Activated CD4-positive, alpha-beta memory T cell treated with anti-CD3 and anti-CD28 coated beads, Interleukin-2, amount 10 ng/mL, durations not matched to agents 7 days and 5 days (primary cell): ENCODE data around the gene CRTC1. TPM values are rescaled to one million over a fixed set of nuclear protein-coding genes. Genes with fewer than 3 reads are reported as not detected.

ENCODE experiments used
- CTCF ChIA-PET: fragments of 350-600 bp; sonication (Branson Sonifier 250); formaldehyde crosslinking; loops from one replicate; lab custom pipeline; 2021; ENCODE audit warnings: antibody characterized with exemption, inconsistent platforms; lab: Charles Lee
- POLR2A ChIA-PET: fragments of 350-600 bp; sonication (Branson Sonifier 250); formaldehyde crosslinking; loops from one replicate; lab custom pipeline; 2021; ENCODE audit warnings: antibody characterized with exemption; lab: Charles Lee
- DNase-seq: peaks from one replicate; pipeline ENCODE4 v3.0.0-alpha.2; 2020
- H3K27ac Mint-ChIP-seq: one replicate; pipeline ENCODE4 v1.8.0; 2021; ENCODE audit warnings: mild to moderate bottlenecking, mixed read lengths
- H3K27me3 Mint-ChIP-seq: one replicate; pipeline ENCODE4 v1.8.0; 2021; ENCODE audit warnings: mixed read lengths
- H3K36me3 Mint-ChIP-seq: one replicate; pipeline ENCODE4 v1.8.0; 2021; ENCODE audit warnings: low read depth, mixed read lengths
- H3K4me1 Mint-ChIP-seq: one replicate; pipeline ENCODE4 v1.8.0; 2021; ENCODE audit warnings: mixed read lengths
- H3K4me3 Mint-ChIP-seq: one replicate; pipeline ENCODE4 v1.8.0; 2021; ENCODE audit warnings: mild to moderate bottlenecking, mixed read lengths
- H3K9me3 Mint-ChIP-seq: one replicate; pipeline ENCODE4 v1.8.0; 2021; ENCODE audit warnings: mixed read lengths
- total RNA-seq, 2 experiments: library from RNA; stranded (reverse); gene quantifications; one replicate each; pipeline ENCODE4 v1.2.3, GENCODE V29; 2021

Gene CRTC1
- total RNA-seq, 2 experiments from 2014 or later = 5.3 TPM

DNA sequence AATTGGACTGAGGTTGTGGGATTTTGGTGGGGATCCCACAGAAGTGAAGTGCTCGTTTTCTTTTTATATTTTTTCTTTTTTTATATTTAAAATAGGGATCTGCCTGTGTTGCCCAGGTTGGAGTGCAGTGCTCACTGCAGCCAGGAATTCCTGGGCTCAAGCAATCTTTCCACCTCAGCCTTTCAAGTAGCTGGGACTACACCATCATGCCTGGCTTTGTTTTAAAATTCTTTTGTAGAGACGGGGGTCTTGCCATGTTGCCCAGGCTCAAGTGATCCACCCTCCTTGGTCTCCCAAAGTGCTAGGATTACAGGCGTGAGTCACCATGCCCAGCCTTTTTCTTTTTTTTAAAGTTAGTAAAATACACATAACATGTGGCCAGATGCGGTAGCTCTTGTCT lies 20.6 kb downstream of the CRTC1 start:
- Mint-ChIP-seq H3K27me3 (no peaks in the 10 kb centered on the region), H3K9me3 (no peaks in the 10 kb centered on the region), H3K4me3 (no peak overlapping the region), H3K27ac (no peak overlapping the region), H3K36me3 (no peaks in the 10 kb centered on the region), H3K4me1 (peaks cover 22% of the 10 kb centered on the region)
- no peak for DNase-seq
- ChIA-PET CTCF (no interaction called here), POLR2A (no interaction called here)

DNA sequence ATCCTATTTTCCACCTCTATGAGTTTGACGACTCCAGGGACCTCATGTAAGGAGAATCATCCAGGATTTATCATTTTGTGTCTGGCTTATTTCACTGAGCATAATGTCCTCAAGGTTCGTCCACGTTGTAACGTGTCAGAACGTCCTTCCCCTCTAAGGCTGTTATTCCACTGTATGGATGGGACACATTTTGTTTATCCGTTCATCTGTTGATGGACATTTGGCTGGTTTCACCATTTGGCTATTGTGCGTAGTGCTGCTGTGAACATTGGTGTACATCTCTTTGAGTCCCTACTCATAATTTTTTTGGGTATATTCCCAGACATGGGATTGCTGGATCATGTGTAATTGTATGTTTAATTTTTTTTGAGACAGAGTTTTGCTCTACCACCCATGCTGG lies 21.5 kb downstream of the CRTC1 start:
- H3K4me1 Mint-ChIP-seq = peaks cover 13% of the 10 kb centered on the region
- H3K4me3 Mint-ChIP-seq = no peak overlapping the region
- H3K36me3 Mint-ChIP-seq = no peaks in the 10 kb centered on the region
- ChIA-PET CTCF (no interaction called here), POLR2A (no interaction called here)
- no peaks in the 10 kb centered on the region for H3K9me3 Mint-ChIP-seq
- no peaks in the 10 kb centered on the region for H3K27me3 Mint-ChIP-seq
- DNase-seq = no peak
- H3K27ac Mint-ChIP-seq = no peak overlapping the region

DNA sequence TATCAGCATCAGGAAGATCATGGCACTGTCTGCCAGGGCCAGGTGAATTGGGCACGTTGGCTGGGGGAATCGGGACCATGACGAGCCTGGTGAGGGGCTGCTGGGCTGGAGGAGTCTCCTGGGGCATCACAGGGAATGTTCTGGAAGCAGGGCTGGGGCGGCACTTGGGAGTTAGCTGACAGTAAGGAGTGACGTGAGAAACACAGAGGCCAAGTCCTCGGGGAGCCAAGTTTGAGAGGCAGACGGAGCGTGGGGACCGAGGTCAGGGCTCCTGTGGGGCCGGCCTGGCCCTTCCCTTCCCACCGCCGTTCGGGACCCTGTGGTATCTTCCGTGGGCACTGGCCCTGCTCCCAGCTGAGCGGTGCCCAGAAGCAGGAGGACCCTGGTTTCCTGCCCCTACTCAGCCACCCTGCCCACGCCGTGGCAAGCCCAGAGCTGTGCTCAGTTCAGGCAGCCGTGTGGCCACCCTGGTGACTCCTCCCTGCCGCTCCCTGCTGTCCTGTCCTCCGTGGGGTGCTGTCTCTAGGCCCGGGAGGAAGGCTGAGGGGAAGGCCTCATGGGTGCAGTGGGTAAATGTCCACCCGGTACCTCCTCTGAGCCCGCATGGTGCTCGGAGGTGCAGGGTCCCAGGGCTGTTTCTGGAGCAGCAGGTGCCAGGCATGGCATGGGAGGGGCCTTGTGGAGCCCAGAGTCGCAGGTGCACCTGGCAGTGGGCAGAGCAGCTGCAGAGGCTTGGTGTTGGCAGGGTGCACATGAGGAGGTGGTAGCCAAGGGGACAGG lies 25.2 kb downstream of the CRTC1 start:
- H3K4me1 Mint-ChIP-seq = no peaks in the 10 kb centered on the region
- H3K4me3 Mint-ChIP-seq = no peak overlapping the region
- H3K27me3 Mint-ChIP-seq = no peaks in the 10 kb centered on the region
- CTCF ChIA-PET = no interaction called here
- no peak for DNase-seq
- no peaks in the 10 kb centered on the region for H3K36me3 Mint-ChIP-seq
- POLR2A ChIA-PET = no interaction called here
- no peak overlapping the region for H3K27ac Mint-ChIP-seq
- H3K9me3 Mint-ChIP-seq = no peaks in the 10 kb centered on the region

DNA sequence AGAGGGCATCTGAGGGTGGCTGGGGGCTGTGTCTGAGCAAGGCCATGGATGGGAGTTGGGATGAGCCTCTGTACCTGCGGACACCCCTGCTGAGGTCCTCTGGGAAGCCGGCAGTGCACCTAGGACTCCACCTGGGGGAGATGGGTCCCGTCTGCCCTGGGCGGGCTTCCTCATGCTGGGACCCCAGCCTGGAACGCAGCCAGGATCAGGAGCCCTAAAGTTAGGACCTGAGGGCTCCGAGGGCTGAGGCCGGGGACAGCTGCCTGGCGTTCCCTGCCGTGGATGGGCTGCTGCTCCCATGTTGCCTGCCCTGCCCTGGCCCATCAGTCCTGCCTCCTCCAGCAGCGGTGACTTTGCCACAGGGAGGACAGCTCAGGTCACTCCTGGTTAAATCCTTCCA lies 26.1 kb downstream of the CRTC1 start:
- ChIA-PET POLR2A (interaction anchor here (0.5 kb wide), 1 partner anchor 44 kb away, joined by 3 read pairs; no protein-coding TSS in a partner anchor), CTCF (no interaction called here)
- Mint-ChIP-seq H3K27me3 (no peaks in the 10 kb centered on the region), H3K4me1 (no peaks in the 10 kb centered on the region), H3K27ac (no peak overlapping the region), H3K4me3 (no peak overlapping the region), H3K36me3 (no peaks in the 10 kb centered on the region), H3K9me3 (no peaks in the 10 kb centered on the region)
- DNase-seq = no peak

DNA sequence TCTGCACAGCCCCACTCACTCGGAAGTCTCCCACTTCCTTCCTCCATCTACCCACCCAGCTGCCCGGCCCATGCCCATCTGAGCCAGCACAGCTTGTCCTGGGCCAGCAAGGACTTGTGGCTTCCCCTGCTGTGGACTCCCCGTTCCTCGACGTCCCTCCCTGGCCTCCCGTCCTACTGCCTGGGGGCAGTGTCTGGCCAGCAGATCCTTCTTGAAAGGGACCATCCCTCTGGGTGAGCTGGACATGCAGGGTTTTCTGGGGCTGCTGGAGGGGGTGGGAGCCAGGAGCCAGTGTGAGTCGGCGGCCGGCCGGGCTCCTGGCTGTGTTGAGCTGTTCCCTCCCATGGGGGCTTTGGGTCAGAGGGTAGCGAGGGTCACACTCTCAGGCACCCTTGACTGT lies 26.7 kb downstream of the CRTC1 start:
- H3K4me1 Mint-ChIP-seq = no peaks in the 10 kb centered on the region
- no peak overlapping the region for H3K27ac Mint-ChIP-seq
- POLR2A ChIA-PET = interaction anchor here (0.5 kb wide), 1 partner anchor 43 kb away, joined by 3 read pairs; no protein-coding TSS in a partner anchor
- CTCF ChIA-PET = no interaction called here
- H3K9me3 Mint-ChIP-seq = no peaks in the 10 kb centered on the region
- no peaks in the 10 kb centered on the region for H3K36me3 Mint-ChIP-seq
- H3K4me3 Mint-ChIP-seq = no peak overlapping the region
- no peaks in the 10 kb centered on the region for H3K27me3 Mint-ChIP-seq
- DNase-seq = no peak

DNA sequence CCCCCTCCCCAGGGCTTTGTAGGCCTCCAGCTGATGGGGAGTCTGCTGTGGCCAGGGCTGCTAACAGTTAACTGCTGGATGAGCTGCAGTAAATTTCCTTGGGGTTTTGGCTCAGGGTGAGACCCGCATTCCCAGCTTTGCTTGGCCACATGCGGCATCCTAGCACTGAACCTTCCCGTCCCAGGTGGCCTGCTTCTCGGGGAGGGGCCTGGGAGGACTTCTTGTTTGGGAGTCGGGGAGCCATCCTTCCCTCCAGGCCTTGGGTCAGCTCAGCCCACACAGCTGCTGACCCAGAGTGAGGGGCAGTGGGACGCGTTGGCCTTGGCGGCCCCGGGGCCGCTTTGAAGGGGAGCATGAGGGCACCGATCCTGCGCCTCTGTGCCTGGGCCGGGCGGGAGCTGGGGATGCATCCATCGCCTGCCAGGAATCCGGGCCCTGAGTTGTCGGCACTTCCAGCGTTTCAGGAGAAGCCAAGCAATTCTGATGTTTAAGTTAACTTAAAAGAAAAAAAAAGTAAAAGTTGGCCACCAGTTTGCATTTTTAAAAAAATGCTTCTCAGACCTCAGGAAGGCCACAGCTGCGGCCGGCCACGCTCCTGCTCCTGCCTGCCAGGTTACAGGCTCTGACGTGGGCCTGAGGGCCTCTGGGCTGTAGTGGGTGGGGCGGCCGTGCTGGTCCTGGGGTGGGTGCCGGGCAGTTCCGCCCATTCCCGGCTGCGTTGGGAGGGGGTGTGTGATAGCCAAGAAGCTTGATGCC lies 27.7 kb downstream of the CRTC1 start:
- no peak for DNase-seq
- H3K9me3 Mint-ChIP-seq = no peaks in the 10 kb centered on the region
- POLR2A ChIA-PET = no interaction called here
- no peaks in the 10 kb centered on the region for H3K4me1 Mint-ChIP-seq
- H3K36me3 Mint-ChIP-seq = no peaks in the 10 kb centered on the region
- H3K27me3 Mint-ChIP-seq = no peaks in the 10 kb centered on the region
- CTCF ChIA-PET = no interaction called here
- H3K27ac Mint-ChIP-seq = no peak overlapping the region
- no peak overlapping the region for H3K4me3 Mint-ChIP-seq

DNA sequence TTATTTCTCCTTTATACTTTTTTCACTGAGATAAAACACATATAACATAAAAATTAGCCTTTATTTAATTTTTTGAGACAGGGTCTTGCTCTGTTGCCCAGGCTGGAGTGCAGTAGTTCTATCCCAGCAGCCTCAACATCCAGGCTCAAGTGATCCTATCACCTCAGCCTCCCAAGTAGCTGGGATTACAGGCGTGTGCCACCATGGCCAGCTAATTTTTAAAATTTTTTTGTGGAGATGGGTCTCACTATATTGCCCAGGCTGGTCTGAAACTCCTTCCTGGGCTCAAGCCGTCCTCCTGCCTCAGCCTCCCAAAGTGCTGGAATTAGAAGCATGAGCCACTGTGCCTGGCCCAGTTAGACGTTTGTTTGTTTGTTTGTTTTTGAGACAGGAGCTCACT lies 28.4 kb downstream of the CRTC1 start:
- no peak overlapping the region for H3K4me3 Mint-ChIP-seq
- no peaks in the 10 kb centered on the region for H3K4me1 Mint-ChIP-seq
- no peak for DNase-seq
- no peaks in the 10 kb centered on the region for H3K36me3 Mint-ChIP-seq
- H3K27ac Mint-ChIP-seq = no peak overlapping the region
- CTCF ChIA-PET = no interaction called here
- no peaks in the 10 kb centered on the region for H3K9me3 Mint-ChIP-seq
- H3K27me3 Mint-ChIP-seq = no peaks in the 10 kb centered on the region
- POLR2A ChIA-PET = interaction anchor here (0.7 kb wide), 1 partner anchor 130 kb away, joined by 3 read pairs; no protein-coding TSS in a partner anchor

DNA sequence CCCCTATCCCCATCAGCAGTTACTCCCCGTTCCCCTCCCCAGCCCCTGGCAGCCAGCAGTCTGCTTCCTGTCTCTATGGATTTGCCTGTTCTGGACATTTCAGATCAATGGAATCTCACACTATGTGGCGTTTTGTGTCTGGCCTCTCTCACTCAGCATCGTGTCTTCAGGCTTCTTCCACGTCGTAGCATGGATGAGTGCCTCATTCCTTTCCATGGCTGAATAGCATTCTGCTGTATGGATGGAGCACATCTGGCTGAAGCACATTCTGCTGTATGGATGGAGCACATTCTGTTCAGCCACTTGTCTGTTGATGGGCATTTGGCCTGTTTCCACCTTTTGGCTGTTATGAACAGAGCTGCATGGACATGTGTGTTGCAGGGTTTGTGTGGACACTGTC lies 29.5 kb downstream of the CRTC1 start:
- H3K4me3 Mint-ChIP-seq = no peak overlapping the region

DNA sequence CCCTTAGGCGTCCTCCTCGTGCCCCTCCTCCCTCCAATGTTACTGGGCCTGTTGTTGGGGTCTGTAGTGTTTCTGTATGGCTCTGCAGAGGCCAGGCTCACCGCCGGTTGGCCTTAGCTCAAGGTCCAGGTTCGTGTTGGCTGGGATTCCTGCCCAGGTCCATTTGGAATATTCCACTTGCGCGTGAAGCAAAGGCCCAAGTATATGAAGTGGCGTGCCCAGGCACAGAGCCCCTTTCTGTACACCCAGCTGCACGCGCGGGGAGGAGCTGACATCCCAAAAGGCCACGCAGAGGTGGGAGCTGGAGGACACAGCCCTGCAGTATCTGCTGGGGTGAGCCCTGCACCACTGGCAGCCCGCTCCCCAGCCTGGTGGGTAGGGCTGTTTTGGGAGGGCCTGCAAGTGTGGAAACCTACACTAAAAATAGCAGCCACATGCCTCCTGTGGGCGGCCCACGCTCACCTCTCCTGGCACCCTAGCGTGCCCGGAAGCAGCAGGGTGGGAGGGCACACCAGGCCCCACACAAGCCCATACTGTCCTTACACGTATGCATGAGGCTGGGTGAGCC lies 30.2 kb downstream of the CRTC1 start:
- Mint-ChIP-seq H3K36me3 (no peaks in the 10 kb centered on the region), H3K27ac (no peak overlapping the region), H3K4me3 (no peak overlapping the region), H3K4me1 (no peaks in the 10 kb centered on the region), H3K9me3 (no peaks in the 10 kb centered on the region), H3K27me3 (no peaks in the 10 kb centered on the region)
- DNase-seq = no peak
- ChIA-PET CTCF (no interaction called here), POLR2A (no interaction called here)

More for the DNA sequence above, 29.5 kb downstream of the CRTC1 start:
- no peak overlapping the region for H3K27ac Mint-ChIP-seq
- no peaks in the 10 kb centered on the region for H3K4me1 Mint-ChIP-seq
- ChIA-PET CTCF (no interaction called here), POLR2A (no interaction called here)
- DNase-seq = no peak
- H3K9me3 Mint-ChIP-seq = no peaks in the 10 kb centered on the region
- H3K36me3 Mint-ChIP-seq = no peaks in the 10 kb centered on the region
- no peaks in the 10 kb centered on the region for H3K27me3 Mint-ChIP-seq

DNA sequence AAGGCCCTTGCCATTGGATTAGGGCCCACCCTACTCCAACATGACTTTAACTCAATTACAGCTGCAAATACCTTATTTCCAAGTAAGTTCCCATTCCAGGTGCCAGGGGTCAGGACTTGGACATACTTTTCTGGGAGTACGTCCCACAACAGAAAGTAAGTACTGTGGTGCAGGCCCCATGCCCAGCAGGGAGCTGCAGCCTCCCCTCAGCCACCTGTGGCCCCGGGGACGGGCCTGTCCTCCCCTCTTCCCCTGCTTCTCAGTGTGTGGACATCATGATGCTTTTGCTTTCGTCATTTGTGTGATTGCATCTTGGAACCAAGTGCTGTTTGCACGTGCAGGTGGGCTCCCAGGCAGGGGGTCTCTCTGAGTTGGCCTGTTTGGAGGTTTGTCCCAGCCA lies 31.9 kb downstream of the CRTC1 start:
- CTCF ChIA-PET = no interaction called here
- no peaks in the 10 kb centered on the region for H3K27me3 Mint-ChIP-seq

GRCh38 chr19:18716857-18717256 lies 33.4 kb downstream of the CRTC1 start:
- H3K4me3 Mint-ChIP-seq = no peak overlapping the region
- no peaks in the 10 kb centered on the region for H3K27me3 Mint-ChIP-seq
- ChIA-PET POLR2A (no interaction called here), CTCF (no interaction called here)
- no peaks in the 10 kb centered on the region for H3K36me3 Mint-ChIP-seq
- DNase-seq = no peak
- no peaks in the 10 kb centered on the region for H3K9me3 Mint-ChIP-seq
- no peaks in the 10 kb centered on the region for H3K4me1 Mint-ChIP-seq
- no peak overlapping the region for H3K27ac Mint-ChIP-seq

More for the DNA sequence above, 31.9 kb downstream of the CRTC1 start:
- no peak for DNase-seq
- Mint-ChIP-seq H3K27ac (no peak overlapping the region), H3K36me3 (no peaks in the 10 kb centered on the region), H3K4me1 (no peaks in the 10 kb centered on the region), H3K9me3 (no peaks in the 10 kb centered on the region), H3K4me3 (no peak overlapping the region)
- POLR2A ChIA-PET = no interaction called here

- no peaks in the 10 kb centered on the region for H3K4me1 Mint-ChIP-seq
- no peak for DNase-seq
- ChIA-PET CTCF (no interaction called here), POLR2A (no interaction called here)
- no peak overlapping the region for H3K4me3 Mint-ChIP-seq
- no peaks in the 10 kb centered on the region for H3K27me3 Mint-ChIP-seq
- H3K36me3 Mint-ChIP-seq = no peaks in the 10 kb centered on the region
- H3K27ac Mint-ChIP-seq = no peak overlapping the region
- no peaks in the 10 kb centered on the region for H3K9me3 Mint-ChIP-seq
Measured at GRCh38 chr19:18717601-18718000, 34.1 kb downstream of the CRTC1 start.

- Mint-ChIP-seq H3K27me3 (no peaks in the 10 kb centered on the region), H3K4me1 (no peaks in the 10 kb centered on the region), H3K4me3 (no peak overlapping the region), H3K27ac (no peak overlapping the region), H3K36me3 (no peaks in the 10 kb centered on the region), H3K9me3 (no peaks in the 10 kb centered on the region)
- CTCF ChIA-PET = no interaction called here
- POLR2A ChIA-PET = no interaction called here
- no peak for DNase-seq
Measured at GRCh38 chr19:18718015-18718526, 34.6 kb downstream of the CRTC1 start.
